HG02981 (cell line): ENCODE results near the gene PON2.

ENCODE experiments used
- ATAC-seq: cut with Tn5 transposase; IDR thresholded peaks from one replicate; pipeline ENCODE4 v1.9.1; 2021; ENCODE audit warnings: mild to moderate bottlenecking, moderate library complexity; ENCODE audit not compliant: unreplicated experiment

The PON2 gene

GRCh38 chr7:95446618-95447017 lies 11.8 kb upstream of the PON2 start:
- no peak for ATAC-seq

- ATAC-seq: no peak
These were observed 10.0 kb upstream of the PON2 start for GRCh38 chr7:95444796-95445195.

- no peak for ATAC-seq
These were observed 6.4 kb upstream of the PON2 start for GRCh38 chr7:95441042-95441823.

GRCh38 chr7:95440394-95441038 lies 5.7 kb upstream of the PON2 start:
- no peak for ATAC-seq

GRCh38 chr7:95436407-95436806 lies 1.6 kb upstream of the PON2 start:
- ATAC-seq: no peak

- no peak for ATAC-seq
These were observed 573 bp upstream of the PON2 start for GRCh38 chr7:95435422-95435780.

- ATAC-seq: no peak
These were observed 774 bp downstream of the PON2 start for GRCh38 chr7:95433952-95434556.

GRCh38 chr7:95433129-95433528 lies 1.7 kb downstream of the PON2 start:
- ATAC-seq: no peak

GRCh38 chr7:95432606-95433005 lies 2.2 kb downstream of the PON2 start:
- no peak for ATAC-seq

- ATAC-seq: no peak
These were observed 4.0 kb downstream of the PON2 start for GRCh38 chr7:95430864-95431263.

GRCh38 chr7:95429241-95429990 lies 5.4 kb downstream of the PON2 start:
- no peak for ATAC-seq

GRCh38 chr7:95427914-95428516 lies 6.8 kb downstream of the PON2 start:
- no peak for ATAC-seq

- ATAC-seq: no peak
These were observed 7.7 kb downstream of the PON2 start for GRCh38 chr7:95427166-95427565.

GRCh38 chr7:95425694-95426093 lies 9.1 kb downstream of the PON2 start:
- no peak for ATAC-seq

- no peak for ATAC-seq
These were observed 10.1 kb downstream of the PON2 start for GRCh38 chr7:95424716-95425115.

GRCh38 chr7:95421847-95422444 lies 12.9 kb downstream of the PON2 start:
- no peak for ATAC-seq

- no peak for ATAC-seq
These were observed 13.6 kb downstream of the PON2 start for GRCh38 chr7:95421000-95421846.

- ATAC-seq: no peak
These were observed 22.8 kb downstream of the PON2 start for GRCh38 chr7:95412075-95412474.

- no peak for ATAC-seq
These were observed 23.2 kb downstream of the PON2 start for GRCh38 chr7:95411666-95412065.

GRCh38 chr7:95411036-95411435 lies 23.8 kb downstream of the PON2 start:
- ATAC-seq: no peak
